ENCODE data around the gene ST6GAL2. TPM values are rescaled to one million over a fixed set of nuclear protein-coding genes. Genes with fewer than 3 reads are reported as not detected.

Gene ST6GAL2
- total RNA-seq, 1 experiment from 2014 or later = 11.0 TPM

- Mint-ChIP-seq H3K27me3 (ENCODE audit: low read depth) (no peaks in the 10 kb centered on the region), H3K9me3 (no peaks in the 10 kb centered on the region), H3K27ac (no peak overlapping the region), H3K36me3 (no peaks in the 10 kb centered on the region), H3K4me1 (peaks cover 24% of the 10 kb centered on the region), H3K4me3 (no peak overlapping the region)
- ChIA-PET POLR2A (no interaction called here), CTCF (no interaction called here)
- DNase-seq (ENCODE audit: low spot score) (no peak), ATAC-seq (no peak)
- no peak for TF ChIP-seq TP53 (CRISPR knock-in tag; IDR thresholded peaks at IDR 0.05)
- TF ChIP-seq STAT6 (CRISPR knock-in tag; conservative IDR thresholded peaks at IDR 0.05; ENCODE audit: low read depth) = no peak
- TF ChIP-seq ATF2 (CRISPR knock-in tag; IDR thresholded peaks at IDR 0.05; ENCODE audit: borderline replicate concordance, low read depth) = no peak
- TF ChIP-seq NR1H2 (CRISPR knock-in tag; IDR thresholded peaks at IDR 0.05) = no peak
- TF ChIP-seq ATF6 (CRISPR knock-in tag; IDR thresholded peaks at IDR 0.05) = no peak
- TF ChIP-seq ZNF423 (CRISPR knock-in tag; IDR thresholded peaks at IDR 0.05) = no peak
- no peak for TF ChIP-seq ZNF317 (CRISPR knock-in tag; IDR thresholded peaks at IDR 0.05; ENCODE audit: borderline replicate concordance, low read depth)
- TF ChIP-seq ZMAT4 (CRISPR knock-in tag; IDR thresholded peaks at IDR 0.05) = no peak
- TF ChIP-seq CREM (CRISPR knock-in tag; IDR thresholded peaks at IDR 0.05) = no peak
- no peak for TF ChIP-seq MXD4 (CRISPR knock-in tag; IDR thresholded peaks at IDR 0.05; ENCODE audit: borderline replicate concordance)
- no peak for TF ChIP-seq FOXP4 (CRISPR knock-in tag; IDR thresholded peaks at IDR 0.05)
- no peak for TF ChIP-seq OVOL2 (CRISPR knock-in tag; IDR thresholded peaks at IDR 0.05; ENCODE audit: borderline replicate concordance)
- TF ChIP-seq TEAD4 (CRISPR knock-in tag; IDR thresholded peaks at IDR 0.05) = no peak
These were observed 40.3 kb downstream of the ST6GAL2 start for GRCh38 chr2:106845716-106846115.

- H3K27ac Mint-ChIP-seq = no peak overlapping the region
- H3K4me3 Mint-ChIP-seq = no peak overlapping the region
- no peaks in the 10 kb centered on the region for H3K27me3 Mint-ChIP-seq (ENCODE audit: low read depth)
- no peaks in the 10 kb centered on the region for H3K9me3 Mint-ChIP-seq
- POLR2A ChIA-PET = no interaction called here
- no peak for DNase-seq (ENCODE audit: low spot score)
- TF ChIP-seq ZBTB21 (CRISPR knock-in tag; IDR thresholded peaks at IDR 0.05; ENCODE audit: borderline replicate concordance) (no peak), IRF1 (CRISPR knock-in tag; IDR thresholded peaks at IDR 0.05) (no peak)
- CTCF ChIA-PET = no interaction called here
- ATAC-seq = no peak
- no peaks in the 10 kb centered on the region for H3K36me3 Mint-ChIP-seq
- peaks cover 22% of the 10 kb centered on the region for H3K4me1 Mint-ChIP-seq
These were observed 42.1 kb downstream of the ST6GAL2 start for GRCh38 chr2:106843910-106844250.

Measured in WTC11 (cell line).